ENCODE data around the gene PPM1J. TPM values are rescaled to one million over a fixed set of nuclear protein-coding genes. Genes with fewer than 3 reads are reported as not detected.
A peak's percentile ranks its signal among the peaks of the same experiment; 100 is the strongest.

PPM1J gene
- total and polyA plus RNA-seq, 2 of the 8 experiments (the other 6 are each of a cell fraction or from before 2014, with no cell fraction given) = 19.4 to 31.6 TPM

DNA sequence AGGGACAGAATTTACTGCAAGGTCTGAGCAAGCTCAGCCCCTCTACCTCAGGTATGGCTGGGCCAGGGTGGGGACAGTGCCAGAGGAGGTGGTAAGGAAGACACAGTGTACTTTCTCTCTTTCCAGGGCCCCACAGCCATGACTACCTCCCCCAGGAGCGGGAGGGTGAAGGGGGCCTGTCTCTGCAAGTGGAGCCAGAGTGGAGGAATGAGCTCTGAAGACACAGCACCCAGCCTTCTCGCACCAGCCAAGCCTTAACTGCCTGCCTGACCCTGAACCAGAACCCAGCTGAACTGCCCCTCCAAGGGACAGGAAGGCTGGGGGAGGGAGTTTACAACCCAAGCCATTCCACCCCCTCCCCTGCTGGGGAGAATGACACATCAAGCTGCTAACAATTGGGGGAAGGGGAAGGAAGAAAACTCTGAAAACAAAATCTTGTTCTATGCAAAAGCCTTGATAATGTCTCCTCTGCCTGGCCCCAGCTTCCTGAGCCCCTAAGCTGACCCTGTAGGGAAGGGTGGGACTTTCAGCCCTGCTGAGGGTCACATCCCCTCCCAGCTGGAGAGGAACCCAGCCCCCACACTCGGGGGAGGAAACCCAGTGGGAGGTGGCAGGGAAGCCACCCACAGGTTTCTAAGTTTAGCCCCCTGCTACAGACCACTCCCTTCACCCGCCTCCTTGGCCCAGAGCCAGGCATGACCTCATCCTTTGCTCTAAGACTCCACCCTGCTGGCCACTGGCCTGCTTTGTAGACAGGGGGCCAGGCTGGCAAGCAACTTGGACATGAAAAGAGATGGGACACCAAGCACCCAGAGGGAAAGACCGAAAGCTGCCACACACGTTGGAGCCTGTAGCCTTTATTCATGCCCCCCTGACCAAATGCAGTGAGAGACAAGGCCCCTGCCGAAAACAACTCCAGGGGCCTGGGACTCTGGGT lies 14.6 kb downstream of the PPM1J start:
- peaks cover 8 to 34% (median 18%) of the 10 kb centered on the region in 4 experiments for H3K36me3 ChIP-seq (ENCODE audit: control insufficient read depth in 2 of 4, insufficient read depth in 4 of 4, low read length in 3 of 4)
- H2BK20ac ChIP-seq (ENCODE audit: low read length) = no peak overlapping the region
- no peak overlapping the region for H2BK15ac ChIP-seq (ENCODE audit: low read length)
- H3K18ac ChIP-seq (ENCODE audit: extremely low read depth, low read length) = no peak overlapping the region
- H3K79me1 ChIP-seq (ENCODE audit: low read depth, low read length) = no peaks in the 10 kb centered on the region
- H4K5ac ChIP-seq (ENCODE audit: insufficient read length, low read depth, low read length) = no peak overlapping the region
- peaks cover 10 to 29% of the 10 kb centered on the region in 2 experiments for H4K20me1 ChIP-seq (replicated peaks in 1 of 2; ENCODE audit: control insufficient read depth in 1 of 2, insufficient read depth in 2 of 2, low read length in 2 of 2)
- WGBS, 2 experiments (ENCODE audit: extremely low coverage in 1 of 2, insufficient coverage in 1 of 2, insufficient read length in 1 of 2, insufficient replicate concordance in 2 of 2, low coverage in 1 of 2, low lambda C conversion rate in 2 of 2, missing lambda C conversion rate in 1 of 2) = 54% methylated on average over 7 of the region's 7 CpGs; no CpG with 5 or more reads in 1 of the 2 experiments
- H3K23me2 ChIP-seq (ENCODE audit: low read depth, low read length) = peaks cover 5% of the 10 kb centered on the region; the same call in 1 of the 2 replicates
- H3K79me2 ChIP-seq (ENCODE audit: control insufficient read depth in 1 of 2, insufficient read depth in 2 of 2, low read length in 2 of 2) = no peaks in the 10 kb centered on the region
- no peak overlapping the region for H3K56ac ChIP-seq (replicated peaks; ENCODE audit: insufficient read length, low read depth, low read length)
- no peak overlapping the region for H4K91ac ChIP-seq (replicated peaks; ENCODE audit: insufficient read length, low read length)
- H3K23ac ChIP-seq (ENCODE audit: insufficient read length) = no peak overlapping the region
- H3K27me3 ChIP-seq (replicated peaks in 1 of 4; ENCODE audit: control insufficient read depth in 3 of 4, extremely low read depth in 1 of 4, insufficient read depth in 3 of 4, low read length in 3 of 4) = peaks cover 0 to 9% (median 2%) of the 10 kb centered on the region in 4 experiments; a peak in 2 of 7 replicates
- H2AFZ ChIP-seq (ENCODE audit: low read length) = no peak overlapping the region
- H2BK12ac ChIP-seq (ENCODE audit: low read depth, low read length) = no peak overlapping the region
- H3K4me2 ChIP-seq (ENCODE audit: insufficient read depth in 1 of 2, low read depth in 2 of 2, low read length in 2 of 2) = peak overlapping the region; percentile 12 to 36; a peak in 3 of 4 replicates
- POLR2A ChIA-PET (ENCODE audit: partially characterized antibody) = interaction anchor here (0.6 to 6.8 kb wide), 11 partner anchors 12 to 1067 kb away, joined by 3 to 76 read pairs (median 3); partner anchors contain the start of genes MOV10 and PPM1J
- CTCF ChIA-PET (ENCODE audit: partially characterized antibody) = interaction anchor here (1.6 to 9.8 kb wide), 2 partner anchors 11 to 27 kb away, joined by 4 to 63 read pairs; partner anchors contain the start of gene MOV10
- DNase-seq (ENCODE audit: low read depth in 1 of 2, low spot score in 2 of 2) = peak; percentile 81 to 83
- H3K14ac ChIP-seq (ENCODE audit: insufficient read length) = no peak overlapping the region
- H4K8ac ChIP-seq (ENCODE audit: extremely low read depth, insufficient read depth, low read length) = no peak overlapping the region
- no peak overlapping the region for H2BK120ac ChIP-seq (replicated peaks; ENCODE audit: low read depth, low read length)
- no peak overlapping the region for H3K4ac ChIP-seq (replicated peaks; ENCODE audit: insufficient read length, low read depth, low read length)
- FAIRE-seq = no peak
- H3K4me3 ChIP-seq (ENCODE audit: extremely low read depth in 1 of 4, insufficient read depth in 2 of 4, low read depth in 3 of 4, low read length in 4 of 4) = peak overlapping the region in 1 of 4 experiments; percentile 10; a peak in 2 of 8 replicates
- H2AK5ac ChIP-seq (ENCODE audit: low read depth, low read length) = no peak overlapping the region
- peaks cover 8 to 51% (median 28%) of the 10 kb centered on the region in 4 experiments for H3K4me1 ChIP-seq (replicated peaks in 1 of 4; ENCODE audit: control insufficient read depth in 3 of 4, insufficient read depth in 4 of 4, low read length in 3 of 4)
- no peak overlapping the region for H3K9ac ChIP-seq (replicated peaks in 1 of 4; ENCODE audit: extremely low read depth in 1 of 4, low read depth in 3 of 4, low read length in 3 of 4)
- H3K9me3 ChIP-seq (ENCODE audit: insufficient read depth in 2 of 2, low read depth in 1 of 2, low read length in 1 of 2) = no peaks in the 10 kb centered on the region
- H3K27ac ChIP-seq (ENCODE audit: low read depth, low read length) = no peak overlapping the region
- no peak overlapping the region for H2BK5ac ChIP-seq (ENCODE audit: low read depth, low read length)
- peak; percentile 56; the same call in 1 of the 2 replicates for TF ChIP-seq TCF12 (IDR thresholded peaks at IDR 0.05; ENCODE audit: low read depth, low read length)
- TF ChIP-seq CREB1 (IDR thresholded peaks at IDR 0.05) = no peak
- TF ChIP-seq POLR2AphosphoS5 (IDR thresholded peaks at IDR 0.05; ENCODE audit: low read depth, low read length) = peak; percentile 85
- TF ChIP-seq TAF7 (optimal IDR thresholded peaks at IDR 0.05; ENCODE audit: borderline replicate concordance, low read depth, low read length) = no peak
- TF ChIP-seq HDAC2 (IDR thresholded peaks at IDR 0.05; ENCODE audit: borderline replicate concordance in 1 of 2, low read depth in 2 of 2, low read length in 2 of 2) = no peak
- TF ChIP-seq KDM4A (IDR thresholded peaks at IDR 0.05; ENCODE audit: low read depth, low read length, severe bottlenecking) = no peak
- peak; percentile 77 for TF ChIP-seq SP1 (IDR thresholded peaks at IDR 0.05; ENCODE audit: low read depth, low read length)
- TF ChIP-seq JUN (IDR thresholded peaks at IDR 0.05; ENCODE audit: low read depth, low read length) = peak; percentile 39; the same call in 1 of the 2 replicates
- TF ChIP-seq EGR1 (IDR thresholded peaks at IDR 0.05; ENCODE audit: borderline replicate concordance, low read depth, low read length) = peak; percentile 77; the same call in 1 of the 2 replicates

Data from H1 (cell line).